Retinal pigment epithelial cell (primary cell): Measurements from ENCODE around the gene DYNLT2.
"Not testable (repeated sequence)": the region's sequence is repeated elsewhere in the genome, so short reads cannot be mapped to it uniquely, and the experiment has no call there.

Experiments
- DNase-seq: peaks from one replicate; pipeline ENCODE4 v3.0.0-alpha.2; 2010; ENCODE audit warnings: low read depth
- H3K4me3 ChIP-seq: 2 replicates; pipeline ENCODE4 v1.5.1; 2011; ENCODE audit warnings: mild to moderate bottlenecking, low read length, control low read depth, moderate library complexity
- CTCF ChIP-seq: conservative IDR thresholded peaks from 2 replicates; pipeline ENCODE4 v1.5.1; 2011; ENCODE audit warnings: low read depth, low read length, control low read depth, inconsistent platforms

Gene DYNLT2

DNA sequence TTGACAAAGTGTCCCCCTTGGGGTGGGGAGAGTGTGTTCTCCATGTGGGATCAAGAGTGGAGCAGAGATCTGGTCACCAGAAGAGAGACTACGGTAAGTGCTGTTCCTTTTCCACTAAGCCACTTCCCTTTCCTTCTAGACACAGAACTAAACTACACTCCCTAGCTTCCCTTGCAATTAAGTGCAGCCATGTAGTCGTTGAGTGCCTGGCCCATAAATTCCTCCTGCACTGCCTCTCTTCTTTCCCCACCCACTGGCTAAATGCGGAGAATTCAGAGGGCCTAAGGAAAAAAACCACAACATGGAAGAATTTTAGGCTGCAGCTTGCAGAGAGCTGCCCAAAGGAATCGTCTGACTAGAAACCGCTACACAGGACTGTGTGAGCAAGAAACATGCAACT is 51.1 kb downstream of the DYNLT2 start:
- H3K4me3 ChIP-seq: peak overlapping the region; percentile 89
- TF ChIP-seq CTCF: no peak
- no peak for DNase-seq

GRCh38 chr6:169697115-169697514 is 54.3 kb downstream of the DYNLT2 start:
- DNase-seq, H3K4me3 ChIP-seq: not testable (repeated sequence)
- peak; percentile 49 for TF ChIP-seq CTCF

DNA sequence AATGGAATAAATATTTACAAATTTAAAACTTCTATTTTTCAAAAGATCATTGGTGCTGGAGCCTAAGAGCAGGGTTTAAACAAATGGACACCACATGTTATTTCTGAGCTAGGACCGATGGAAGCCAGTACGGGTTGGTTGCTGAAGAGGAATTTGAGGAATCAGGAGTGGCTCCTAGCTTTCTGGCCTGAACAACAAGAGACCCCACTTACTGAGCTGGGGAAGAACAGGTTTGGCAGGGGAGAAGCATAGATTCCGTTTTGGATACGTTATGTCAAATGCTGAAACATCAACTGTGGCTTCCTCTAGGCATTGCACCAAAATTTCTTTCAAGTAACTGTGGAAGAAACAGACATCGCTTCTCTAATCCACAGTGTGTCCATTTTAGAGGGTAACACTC is 56.2 kb downstream of the DYNLT2 start:
- no peak for TF ChIP-seq CTCF
- no peak for DNase-seq
- H3K4me3 ChIP-seq: no peak overlapping the region

DNA sequence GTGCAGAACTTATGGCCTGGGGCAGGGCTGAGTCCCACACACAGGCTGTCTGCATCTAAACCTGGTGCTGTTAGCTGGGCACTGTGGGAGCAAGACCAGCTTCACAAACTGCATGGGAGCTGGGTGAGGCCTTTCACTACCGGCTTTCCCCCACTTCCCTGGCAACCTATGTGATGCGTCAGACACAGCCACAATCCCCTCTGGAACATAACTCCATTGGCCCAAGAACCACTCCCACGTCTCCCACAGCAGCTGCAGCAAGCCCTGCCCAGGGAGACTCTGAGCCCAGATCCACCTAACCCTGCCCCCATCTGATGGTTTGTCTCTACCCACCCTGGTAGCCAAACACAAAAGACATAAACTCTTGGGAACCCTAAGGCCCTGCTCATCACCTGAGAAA is 58.9 kb downstream of the DYNLT2 start:
- no peak for TF ChIP-seq CTCF
- no peak overlapping the region for H3K4me3 ChIP-seq
- DNase-seq: no peak

- no peak overlapping the region for H3K4me3 ChIP-seq
- DNase-seq: no peak
- no peak for TF ChIP-seq CTCF
Measured at GRCh38 chr6:169691260-169691659, 60.1 kb downstream of the DYNLT2 start.
